Keratinocyte (primary cell): ENCODE results near the gene CHST13. TPM values are rescaled to one million over a fixed set of nuclear protein-coding genes. Genes with fewer than 3 reads are reported as not detected.

Experiments
- DNase-seq: peaks from one replicate; pipeline ENCODE4 v3.0.0-alpha.2; 2011; ENCODE audit warnings: low read depth, missing footprints, low spot score
- FAIRE-seq: peaks from 2 replicates; lab custom pipeline; 2011; peaks lifted over from hg19 to GRCh38; lab: Jason Lieb, UNC
- H2AFZ ChIP-seq: 2 replicates; pipeline ENCODE4 v1.6.0; 2012; ENCODE audit warnings: low read length, control low read depth, inconsistent platforms; ENCODE audit not compliant: control insufficient read depth
- H3K27ac ChIP-seq: 2 replicates; pipeline ENCODE4 v1.5.1; 2011; ENCODE audit warnings: low read length; ENCODE audit not compliant: control insufficient read depth, insufficient read depth
- H3K27me3 ChIP-seq: 3 replicates; pipeline ENCODE4 v1.6.0; 2011; ENCODE audit warnings: low read length; ENCODE audit not compliant: control insufficient read depth, insufficient read depth; ENCODE audit errors: extremely low read depth
- H3K36me3 ChIP-seq, 2 experiments: 2 replicates in 1 of 2; 3 replicates in 1 of 2; pipeline ENCODE4 v1.5.1; 2011; ENCODE audit warnings: low read length in 2 of 2, mild to moderate bottlenecking in 1 of 2; ENCODE audit not compliant: control insufficient read depth in 2 of 2, insufficient read depth in 2 of 2; ENCODE audit errors: extremely low read depth in 1 of 2
- H3K4me1 ChIP-seq: 3 replicates; pipeline ENCODE4 v1.5.1; 2011; ENCODE audit warnings: low read length; ENCODE audit not compliant: control insufficient read depth, insufficient read depth; ENCODE audit errors: extremely low read depth
- H3K4me2 ChIP-seq: 3 replicates; pipeline ENCODE4 v1.6.0; 2011; ENCODE audit warnings: low read depth, low read length; ENCODE audit not compliant: control insufficient read depth, insufficient read depth; ENCODE audit errors: extremely low read depth
- H3K4me3 ChIP-seq, 3 experiments: fragments of 200-600 bp in 1 of 3; sonication (generic) in 1 of 3; 2 replicates in 2 of 3; 3 replicates in 1 of 3; pipeline ENCODE4 v1.5.1; 2011 to 2016; ENCODE audit warnings: low read length in 3 of 3, mild to moderate bottlenecking in 3 of 3, control low read depth in 2 of 3, inconsistent platforms in 1 of 3, low read depth in 1 of 3, mixed read lengths in 1 of 3, mixed run types in 1 of 3, moderate library complexity in 1 of 3; ENCODE audit not compliant: control insufficient read depth in 2 of 3, insufficient read depth in 2 of 3; ENCODE audit errors: extremely low read depth in 1 of 3
- H3K79me2 ChIP-seq: 2 replicates; pipeline ENCODE4 v1.6.0; 2012; ENCODE audit warnings: low read length; ENCODE audit not compliant: control insufficient read depth, insufficient read depth
- H3K9ac ChIP-seq: 3 replicates; pipeline ENCODE4 v1.6.0; 2011; ENCODE audit warnings: low read length; ENCODE audit not compliant: control insufficient read depth, insufficient read depth; ENCODE audit errors: extremely low read depth
- H3K9me1 ChIP-seq: 3 replicates; pipeline ENCODE4 v1.6.0; 2011; ENCODE audit warnings: low read length; ENCODE audit not compliant: control insufficient read depth, insufficient read depth; ENCODE audit errors: extremely low read depth
- H3K9me3 ChIP-seq: 2 replicates; pipeline ENCODE4 v1.5.1; 2012; ENCODE audit warnings: low read depth, low read length; ENCODE audit not compliant: control insufficient read depth
- H4K20me1 ChIP-seq: 3 replicates; pipeline ENCODE4 v1.6.0; 2011; ENCODE audit warnings: low read length; ENCODE audit not compliant: control insufficient read depth, insufficient read depth; ENCODE audit errors: extremely low read depth
- CTCF ChIP-seq, 3 experiments: IDR thresholded peaks in 1 of 3; conservative IDR thresholded peaks in 1 of 3; optimal IDR thresholded peaks in 1 of 3; 2 replicates in 2 of 3; 3 replicates in 1 of 3; pipeline versions ENCODE3 to v1.5.1; 2011; ENCODE audit warnings: low read length in 3 of 3, mild to moderate bottlenecking in 3 of 3, moderate library complexity in 2 of 3, control low read depth in 1 of 3, inconsistent platforms in 1 of 3; ENCODE audit not compliant: insufficient read depth in 2 of 3; ENCODE audit errors: extremely low read depth in 1 of 3
- EZH2 ChIP-seq: IDR thresholded peaks from one replicate; pipeline ENCODE4 v1.6.1; 2012; ENCODE audit warnings: inconsistent platforms, mild to moderate bottlenecking, low read length, moderate library complexity
- dilution Hi-C: fragments of 300-500 bp; cut with MboI; formaldehyde crosslinking; loops from one replicate; pipeline ENCODE4 v1.7.0; 2020; ENCODE audit warnings: low sequenced_read_pairs; ENCODE audit not compliant: extremely low pct_ligation_motif_present
- polyA plus RNA-seq, 5 experiments: library from polyadenylated mRNA; depleted of rRNA in 3 of 5; stranded (reverse) in 3 of 5; stranded (forward) in 1 of 5; unstranded in 1 of 5; fragments of >200 nt; gene quantifications; 1 replicate in 1 of 5; 2 replicates in 3 of 5; 3 replicates in 1 of 5; pipeline versions ENCODE4 v1.2.1 to v1.2.3, GENCODE V29; 2011 to 2012; ENCODE audit warnings: missing spikeins in 2 of 5, low read depth in 1 of 5, low replicate concordance in 1 of 5

The CHST13 gene
- polyA plus RNA-seq, 1 donor (not counting 4 experiments of a cell fraction or from before 2014, with no cell fraction given), result not detected

- no peaks in the 10 kb centered on the region for H3K36me3 ChIP-seq
- no peaks in the 10 kb centered on the region for H3K9me3 ChIP-seq
- no peaks in the 10 kb centered on the region for H3K9me1 ChIP-seq
- H2AFZ ChIP-seq, result no peak overlapping the region
- peaks cover 14% of the 10 kb centered on the region for H3K4me1 ChIP-seq
- H3K27me3 ChIP-seq, result no peaks in the 10 kb centered on the region
- no peak for DNase-seq
- no peaks in the 10 kb centered on the region for H3K79me2 ChIP-seq
- no peak overlapping the region for H3K27ac ChIP-seq
- no peak for FAIRE-seq
- dilution Hi-C loops, result no loop called here
- no peak for TF ChIP-seq CTCF (optimal IDR thresholded peaks at IDR 0.05 in 1 of 3, IDR thresholded peaks at IDR 0.05 in 1 of 3, conservative IDR thresholded peaks at IDR 0.05 in 1 of 3; ENCODE audit: extremely low read depth in 1 of 3, insufficient read depth in 2 of 3, low read length in 3 of 3)
- no peak for TF ChIP-seq EZH2
- no peak overlapping the region for H3K4me3 ChIP-seq
- no peak overlapping the region for H3K9ac ChIP-seq
- H3K4me2 ChIP-seq, result no peak overlapping the region
- no peaks in the 10 kb centered on the region for H4K20me1 ChIP-seq
Measured at GRCh38 chr3:126482503-126483255, 41.3 kb upstream of the CHST13 start.

- Histone ChIP-seq H4K20me1 (no peaks in the 10 kb centered on the region), H3K79me2 (no peaks in the 10 kb centered on the region), H3K9me1 (no peaks in the 10 kb centered on the region), H3K36me3 (no peaks in the 10 kb centered on the region), H3K27me3 (no peaks in the 10 kb centered on the region), H3K4me3 (no peak overlapping the region), H3K4me1 (peaks cover 14% of the 10 kb centered on the region), H3K9ac (no peak overlapping the region), H3K4me2 (no peak overlapping the region), H3K27ac (no peak overlapping the region), H2AFZ (no peak overlapping the region), H3K9me3 (no peaks in the 10 kb centered on the region)
- TF ChIP-seq EZH2, result no peak
- no peak for TF ChIP-seq CTCF (optimal IDR thresholded peaks at IDR 0.05 in 1 of 3, IDR thresholded peaks at IDR 0.05 in 1 of 3, conservative IDR thresholded peaks at IDR 0.05 in 1 of 3; ENCODE audit: extremely low read depth in 1 of 3, insufficient read depth in 2 of 3, low read length in 3 of 3)
- dilution Hi-C loops, result no loop called here
- no peak for FAIRE-seq
- DNase-seq, result no peak
Measured at GRCh38 chr3:126483321-126483761, 40.6 kb upstream of the CHST13 start.
